ENCODE results near the gene ATXN1. TPM values are rescaled to one million over a fixed set of nuclear protein-coding genes. Genes with fewer than 3 reads are reported as not detected.
A peak's percentile ranks its signal among the peaks of the same experiment; 100 is the strongest.
"Not testable (repeated sequence)": the region's sequence is repeated elsewhere in the genome, so short reads cannot be mapped to it uniquely, and the experiment has no call there.

ATXN1 gene
- total RNA-seq, 1 donor from 2014 or later, result 33.7 TPM

- peak overlapping the region; percentile 39 for H3K27ac Mint-ChIP-seq
- DNase-seq (ENCODE audit: extremely low spot score, unreplicated experiment), result no peak
- no peak for TF ChIP-seq CTCF (conservative IDR thresholded peaks at IDR 0.05)
- no peaks in the 10 kb centered on the region for H3K27me3 Mint-ChIP-seq
- H3K9me3 Mint-ChIP-seq, result no peaks in the 10 kb centered on the region
- H3K36me3 Mint-ChIP-seq, result peaks cover 7% of the 10 kb centered on the region
- peaks cover 20% of the 10 kb centered on the region for H3K4me1 Mint-ChIP-seq (ENCODE audit: unreplicated experiment)
- H3K4me3 Mint-ChIP-seq, result no peak overlapping the region
These were observed 48.9 kb downstream of the ATXN1 start for GRCh38 chr6:16712255-16712930.

- H3K36me3 Mint-ChIP-seq, result peaks cover 7% of the 10 kb centered on the region
- H3K4me1 Mint-ChIP-seq (ENCODE audit: unreplicated experiment), result peaks cover 20% of the 10 kb centered on the region
- H3K27me3 Mint-ChIP-seq, result no peaks in the 10 kb centered on the region
- no peak for DNase-seq (ENCODE audit: extremely low spot score, unreplicated experiment)
- H3K27ac Mint-ChIP-seq, result no peak overlapping the region
- no peaks in the 10 kb centered on the region for H3K9me3 Mint-ChIP-seq
- no peak for TF ChIP-seq CTCF (conservative IDR thresholded peaks at IDR 0.05)
- H3K4me3 Mint-ChIP-seq, result no peak overlapping the region
These were observed 49.6 kb downstream of the ATXN1 start for GRCh38 chr6:16711546-16712254.

GRCh38 chr6:16706911-16707783 lies 54.1 kb downstream of the ATXN1 start:
- TF ChIP-seq CTCF (conservative IDR thresholded peaks at IDR 0.05), result no peak
- peaks cover 5% of the 10 kb centered on the region for H3K36me3 Mint-ChIP-seq
- no peaks in the 10 kb centered on the region for H3K27me3 Mint-ChIP-seq
- DNase-seq (ENCODE audit: extremely low spot score, unreplicated experiment), result no peak
- H3K9me3 Mint-ChIP-seq, result no peaks in the 10 kb centered on the region
- H3K4me1 Mint-ChIP-seq (ENCODE audit: unreplicated experiment), result peaks cover 25% of the 10 kb centered on the region
- H3K4me3 Mint-ChIP-seq, result no peak overlapping the region
- H3K27ac Mint-ChIP-seq, result no peak overlapping the region

- DNase-seq (ENCODE audit: extremely low spot score, unreplicated experiment); H3K4me3 Mint-ChIP-seq; H3K27ac Mint-ChIP-seq; H3K9me3 Mint-ChIP-seq; H3K27me3 Mint-ChIP-seq; H3K36me3 Mint-ChIP-seq: not testable (repeated sequence)
- peaks cover 23% of the 10 kb centered on the region for H3K4me1 Mint-ChIP-seq (ENCODE audit: unreplicated experiment)
These were observed 54.8 kb downstream of the ATXN1 start for GRCh38 chr6:16706491-16706890.

GRCh38 chr6:16706029-16706428 lies 55.2 kb downstream of the ATXN1 start:
- DNase-seq (ENCODE audit: extremely low spot score, unreplicated experiment), result no peak
- peaks cover 28% of the 10 kb centered on the region for H3K4me1 Mint-ChIP-seq (ENCODE audit: unreplicated experiment)
- H3K27me3 Mint-ChIP-seq, result no peaks in the 10 kb centered on the region
- H3K4me3 Mint-ChIP-seq, result no peak overlapping the region
- no peaks in the 10 kb centered on the region for H3K9me3 Mint-ChIP-seq
- TF ChIP-seq CTCF (conservative IDR thresholded peaks at IDR 0.05), result no peak
- no peak overlapping the region for H3K27ac Mint-ChIP-seq
- peaks cover 5% of the 10 kb centered on the region for H3K36me3 Mint-ChIP-seq
